K562 (cell line): ENCODE measurements around the gene TASP1. TPM values are rescaled to one million over a fixed set of nuclear protein-coding genes. Genes with fewer than 3 reads are reported as not detected.
A peak's percentile ranks its signal among the peaks of the same experiment; 100 is the strongest.

ENCODE experiments used
- ATAC-seq: fragments of 200-7000 bp; cut with Tn5 transposase; 3 replicates; pipeline ENCODE4 v1.9.1; 2020; ENCODE audit warnings: moderate library complexity
- BruUV-seq: library from RNA; stranded (reverse); fragments of 400-500 nt; replicated peaks from 2 replicates; lab custom pipeline; 2021; lab: Mats Ljungman, UMichigan
- CTCF ChIA-PET: fragments of 300-600 bp; formaldehyde crosslinking; extraction: SDS; loops from one replicate; lab custom pipeline; 2021; ENCODE audit warnings: low intra/inter-chr PET ratio; lab: Yijun Ruan, JAX
- POLR2A ChIA-PET: fragments of 300-600, 350-650 bp; sonication (Branson Sonifier 250); formaldehyde crosslinking; extraction: SDS; loops from one replicate; lab custom pipeline; 2021; ENCODE audit warnings: antibody characterized with exemption, inconsistent platforms; lab: Yijun Ruan, JAX
- DNase-seq, 4 experiments: peaks; one replicate each; pipeline versions ENCODE4 v3.0.0 to v3.0.0-alpha.2; 2011 to 2018; ENCODE audit warnings: low spot score in 3 of 4, mixed read lengths in 3 of 4; ENCODE audit errors: extremely low read depth in 1 of 4
- FAIRE-seq: peaks from 2 replicates; lab custom pipeline; 2011; peaks lifted over from hg19 to GRCh38; lab: Jason Lieb, UNC
- H2AFZ ChIP-seq: 2 replicates; pipeline ENCODE4 v1.6.0; 2011; ENCODE audit warnings: low read depth, low read length, control low read depth, inconsistent platforms
- H3K27ac ChIP-seq: fragments of 200-600 bp; 3 replicates; pipeline ENCODE4 v1.8.0; 2011; ENCODE audit warnings: low read depth, mild to moderate bottlenecking, control low read depth, inconsistent platforms, low read length, moderate library complexity, mixed read lengths; ENCODE audit errors: extremely low read depth
- H3K27me3 ChIP-seq, 2 experiments: fragments of 300-600 bp in 1 of 2; 2 replicates in 1 of 2; 3 replicates in 1 of 2; pipeline versions ENCODE4 v1.6.0 to v1.8.0; 2011; ENCODE audit warnings: inconsistent platforms in 2 of 2, low read length in 2 of 2, mild to moderate bottlenecking in 1 of 2, mixed read lengths in 1 of 2, moderate library complexity in 1 of 2; ENCODE audit not compliant: control insufficient read depth in 2 of 2, insufficient read depth in 2 of 2
- H3K36me3 ChIP-seq: fragments of 300-600 bp; 3 replicates; pipeline ENCODE4 v1.8.0; 2011; ENCODE audit warnings: mild to moderate bottlenecking, low read length, inconsistent platforms; ENCODE audit not compliant: control insufficient read depth, insufficient read depth
- H3K4me1 ChIP-seq, 2 experiments: fragments of 200-600 bp in 1 of 2; replicated peaks in 1 of 2; 2 replicates in 1 of 2; 3 replicates in 1 of 2; pipeline versions ENCODE4 v1.5.1 to v1.8.0; 2011; ENCODE audit warnings: inconsistent platforms in 2 of 2, low read length in 2 of 2, mild to moderate bottlenecking in 1 of 2, mixed read lengths in 1 of 2, moderate library complexity in 1 of 2; ENCODE audit not compliant: control insufficient read depth in 2 of 2, insufficient read depth in 2 of 2
- H3K4me2 ChIP-seq: 2 replicates; pipeline ENCODE4 v1.6.1; 2011; ENCODE audit warnings: low read length, control low read depth, inconsistent platforms, mixed read lengths; ENCODE audit not compliant: insufficient read depth
- H3K4me3 ChIP-seq: fragments of 200-600 bp; sonication (generic), shearing (Covaris generic); 2 replicates; pipeline ENCODE4 v1.5.1; 2016; ENCODE audit warnings: control low read depth, inconsistent platforms
- H3K79me2 ChIP-seq: fragments of 200-600 bp; 3 replicates; pipeline ENCODE4 v1.8.0; 2011; ENCODE audit warnings: low read length, inconsistent platforms; ENCODE audit not compliant: control insufficient read depth, insufficient read depth
- H3K9ac ChIP-seq, 2 experiments: 2 replicates each; pipeline versions ENCODE4 v1.6.0 to v1.6.1; 2011; ENCODE audit warnings: low read depth in 2 of 2, low read length in 2 of 2, control low read depth in 1 of 2, inconsistent platforms in 1 of 2, mild to moderate bottlenecking in 1 of 2, mixed read lengths in 1 of 2; ENCODE audit not compliant: insufficient read depth in 1 of 2
- H3K9me1 ChIP-seq: one replicate; pipeline ENCODE4 v1.6.0; 2011; ENCODE audit warnings: inconsistent platforms, mild to moderate bottlenecking, low read length, moderate library complexity; ENCODE audit not compliant: control insufficient read depth, insufficient read depth
- H3K9me3 ChIP-seq: replicated peaks from 2 replicates; pipeline ENCODE4 v1.5.1; 2011; ENCODE audit warnings: low read depth, low read length, inconsistent platforms; ENCODE audit not compliant: control insufficient read depth, insufficient read depth
- H4K20me1 ChIP-seq: replicated peaks from 2 replicates; pipeline ENCODE4 v1.6.1; 2011; ENCODE audit warnings: low read length, inconsistent platforms, mixed read lengths; ENCODE audit not compliant: control insufficient read depth, insufficient read depth
- AFF1 ChIP-seq, 2 experiments: fragments of 450-650 bp; IDR thresholded peaks; 2 replicates each; pipeline ENCODE4 v1.6.1; 2018; ENCODE audit warnings: mild to moderate bottlenecking in 2 of 2, low read depth in 1 of 2; ENCODE audit not compliant: partially characterized antibody in 2 of 2
- C11orf30 ChIP-seq: fragments of 450-650 bp; IDR thresholded peaks from 2 replicates; pipeline ENCODE4 v1.6.1; 2016; ENCODE audit warnings: low read depth, mild to moderate bottlenecking
- E2F3 ChIP-seq: fragments of 250-450 bp; sonication (Bioruptor Pico); IDR thresholded peaks from 2 replicates; pipeline ENCODE4 v1.4.0; 2020; ENCODE audit warnings: mild to moderate bottlenecking
- FOS ChIP-seq: IDR thresholded peaks from 3 replicates; pipeline ENCODE4 v1.6.1; 2011; ENCODE audit not compliant: insufficient read length; ENCODE audit errors: extremely low read depth
- MAFG ChIP-seq: fragments of 450-650 bp; conservative IDR thresholded peaks from 2 replicates; pipeline ENCODE4 v1.6.1; 2016; ENCODE audit warnings: missing genetic modification characterization, missing compliant biosample characterization
- MTA2 ChIP-seq: fragments of 450-650 bp; IDR thresholded peaks from 2 replicates; pipeline ENCODE4 v1.6.1; 2016; ENCODE audit warnings: low read depth
- PRPF4 ChIP-seq: fragments of 200-400 bp; formaldehyde crosslinking; IDR thresholded peaks from one replicate; pipeline ENCODE4 v1.6.1; 2017; ENCODE audit warnings: low read length, low read depth, mild to moderate bottlenecking; ENCODE audit not compliant: insufficient read depth, poor library complexity, severe bottlenecking
- SLC30A9 ChIP-seq: fragments of 250-450 bp; sonication (Bioruptor Pico); IDR thresholded peaks from 2 replicates; pipeline ENCODE4 v1.8.0; 2022; ENCODE audit warnings: mild to moderate bottlenecking, moderate library complexity
- ZNF197 ChIP-seq: fragments of 200-800 bp; sonication (Bioruptor generic); IDR thresholded peaks from 2 replicates; pipeline ENCODE4 v1.6.1; 2016; ENCODE audit warnings: low read depth, missing genetic modification characterization, missing compliant biosample characterization
- ZNF316 ChIP-seq: fragments of 450-650 bp; IDR thresholded peaks from 2 replicates; pipeline ENCODE4 v1.6.1; 2016
- WGBS: fragments of 100-300 bp; shearing (Covaris generic); methylation state at CpG from one replicate; pipeline ENCODE4 v1.1.6; 2016; ENCODE audit warnings: low coverage, mixed read lengths; ENCODE audit not compliant: insufficient coverage; ENCODE audit errors: missing lambda C conversion rate; 5-methylcytosine and 5-hydroxymethylcytosine counted together
- in situ Hi-C: fragments of 300-500 bp; cut with MboI; formaldehyde crosslinking; loops from 4 replicates; pipeline ENCODE4 v1.15.0; 2018; ENCODE audit warnings: inconsistent platforms, mixed read lengths
- intact Hi-C: fragments of 100-400 bp; cut with micrococcal nuclease; formaldehyde crosslinking; loops from 2 replicates; pipeline ENCODE4 v1.14.2; 2022
- polyA plus RNA-seq, 8 experiments: library from polyadenylated mRNA; depleted of rRNA in 4 of 8; stranded (reverse) in 5 of 8; unstranded in 3 of 8; fragments of >200 nt; fragmentation: Nextera tagmentation in 2 of 8; fragmentation: Illumina TruSeq in 1 of 8; extraction: Ambion mirVana in 2 of 8; extraction: Trizol in 1 of 8; gene quantifications; 2 replicates each; pipeline versions ENCODE4 v1.2.1 to v1.2.3, GENCODE V29; 2011 to 2014; ENCODE audit warnings: inconsistent platforms in 1 of 8, missing spikeins in 1 of 8
- total RNA-seq, 7 experiments: library from RNA; depleted of rRNA in 6 of 7; stranded (reverse); fragments of >200 nt in 6 of 7; fragmentation: Illumina TruSeq in 2 of 7; extraction: Trizol in 2 of 7; gene quantifications; 2 replicates each; pipeline versions ENCODE4 v1.2.1 to v1.2.3, GENCODE V29; 2011 to 2021; ENCODE audit warnings: low replicate concordance in 1 of 7
- TF ChIP-seq, protein P1 (sequence below): sonication (generic); formaldehyde crosslinking; IDR thresholded peaks from 2 replicates; pipeline ENCODE4 v1.8.1; 2022; ENCODE audit warnings: missing genetic modification reagents

TASP1 gene
- total and polyA plus RNA-seq, 9 of the 15 experiments (the other 6 are each of a cell fraction or from before 2014, with no cell fraction given): 3.7 to 10.6 (median 6.4) TPM

- no peak for TF ChIP-seq ZNF197 (CRISPR knock-in tag)
Observed at GRCh38 chr20:13423472-13424173, 215.1 kb downstream of the TASP1 start (continued).

GRCh38 chr20:13422637-13423036 is 216.1 kb downstream of the TASP1 start:
- no TSS peak for BruUV-seq
- in situ Hi-C loops: no loop called here
- WGBS: 75% methylated on average over 1 of the region's 1 CpG

More at GRCh38 chr20:13422637-13423036, 216.1 kb downstream of the TASP1 start:
- no peak for TF ChIP-seq AFF1 (IDR thresholded peaks at IDR 0.05; ENCODE audit: low read depth in 1 of 2, partially characterized antibody in 2 of 2)
- no peak for TF ChIP-seq PRPF4
- 0 out of 2 replicates have a peak, but pooled peaks have one; percentile 24 for TF ChIP-seq ZNF316
- TF ChIP-seq FOS: no peak
- TF ChIP-seq MAFG (tag): 0 out of 2 replicates have a peak, but pooled peaks have one; percentile 10
- TF ChIP-seq, protein P1, sequence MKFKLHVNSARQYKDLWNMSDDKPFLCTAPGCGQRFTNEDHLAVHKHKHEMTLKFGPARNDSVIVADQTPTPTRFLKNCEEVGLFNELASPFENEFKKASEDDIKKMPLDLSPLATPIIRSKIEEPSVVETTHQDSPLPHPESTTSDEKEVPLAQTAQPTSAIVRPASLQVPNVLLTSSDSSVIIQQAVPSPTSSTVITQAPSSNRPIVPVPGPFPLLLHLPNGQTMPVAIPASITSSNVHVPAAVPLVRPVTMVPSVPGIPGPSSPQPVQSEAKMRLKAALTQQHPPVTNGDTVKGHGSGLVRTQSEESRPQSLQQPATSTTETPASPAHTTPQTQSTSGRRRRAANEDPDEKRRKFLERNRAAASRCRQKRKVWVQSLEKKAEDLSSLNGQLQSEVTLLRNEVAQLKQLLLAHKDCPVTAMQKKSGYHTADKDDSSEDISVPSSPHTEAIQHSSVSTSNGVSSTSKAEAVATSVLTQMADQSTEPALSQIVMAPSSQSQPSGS (CRISPR knock-in tag): no peak
- 0 out of 2 replicates have a peak, but pooled peaks have one; percentile 25 for TF ChIP-seq C11orf30
- no peak for TF ChIP-seq E2F3
- TF ChIP-seq SLC30A9 (CRISPR knock-in tag): no peak
- no peak for TF ChIP-seq MTA2
- intact Hi-C loops: no loop called here
- H3K27me3 ChIP-seq: no peaks in the 10 kb centered on the region
- H3K27ac ChIP-seq: no peak overlapping the region
- CTCF ChIA-PET: no interaction called here
- DNase-seq: no peak
- no peaks in the 10 kb centered on the region for H3K9me1 ChIP-seq
- POLR2A ChIA-PET: no interaction called here
- no peak for ATAC-seq
- H3K4me3 ChIP-seq: no peak overlapping the region
- no peak overlapping the region for H3K4me2 ChIP-seq
- H3K9me3 ChIP-seq: no peaks in the 10 kb centered on the region
- no peaks in the 10 kb centered on the region; the same call in 1 of the 2 replicates for H4K20me1 ChIP-seq
- no peak overlapping the region for H2AFZ ChIP-seq
- no peak for FAIRE-seq
- no peaks in the 10 kb centered on the region for H3K36me3 ChIP-seq
- no peak overlapping the region for H3K9ac ChIP-seq
- H3K79me2 ChIP-seq: no peaks in the 10 kb centered on the region
- H3K4me1 ChIP-seq: no peaks in the 10 kb centered on the region
